Measurements from ENCODE around the gene PRKN.
"Not testable (repeated sequence)": the region's sequence is repeated elsewhere in the genome, so short reads cannot be mapped to it uniquely, and the experiment has no call there.

Gene PRKN

GRCh38 chr6:161891542-161891941, 836.0 kb downstream of the PRKN start:
- TF ChIP-seq, protein P1, sequence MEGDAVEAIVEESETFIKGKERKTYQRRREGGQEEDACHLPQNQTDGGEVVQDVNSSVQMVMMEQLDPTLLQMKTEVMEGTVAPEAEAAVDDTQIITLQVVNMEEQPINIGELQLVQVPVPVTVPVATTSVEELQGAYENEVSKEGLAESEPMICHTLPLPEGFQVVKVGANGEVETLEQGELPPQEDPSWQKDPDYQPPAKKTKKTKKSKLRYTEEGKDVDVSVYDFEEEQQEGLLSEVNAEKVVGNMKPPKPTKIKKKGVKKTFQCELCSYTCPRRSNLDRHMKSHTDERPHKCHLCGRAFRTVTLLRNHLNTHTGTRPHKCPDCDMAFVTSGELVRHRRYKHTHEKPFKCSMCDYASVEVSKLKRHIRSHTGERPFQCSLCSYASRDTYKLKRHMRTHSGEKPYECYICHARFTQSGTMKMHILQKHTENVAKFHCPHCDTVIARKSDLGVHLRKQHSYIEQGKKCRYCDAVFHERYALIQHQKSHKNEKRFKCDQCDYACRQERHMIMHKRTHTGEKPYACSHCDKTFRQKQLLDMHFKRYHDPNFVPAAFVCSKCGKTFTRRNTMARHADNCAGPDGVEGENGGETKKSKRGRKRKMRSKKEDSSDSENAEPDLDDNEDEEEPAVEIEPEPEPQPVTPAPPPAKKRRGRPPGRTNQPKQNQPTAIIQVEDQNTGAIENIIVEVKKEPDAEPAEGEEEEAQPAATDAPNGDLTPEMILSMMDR (conservative IDR thresholded peaks at IDR 0.05), result no peak
- no peak for TF ChIP-seq ZFX (IDR thresholded peaks at IDR 0.05)
- no peak overlapping the region for H3K27ac ChIP-seq

- H3K27ac ChIP-seq, result no peak overlapping the region
- TF ChIP-seq, protein P1 (conservative IDR thresholded peaks at IDR 0.05), result no peak
- no peak for TF ChIP-seq ZFX (IDR thresholded peaks at IDR 0.05)
These were observed 836.7 kb downstream of the PRKN start for GRCh38 chr6:161890832-161891297.

DNA sequence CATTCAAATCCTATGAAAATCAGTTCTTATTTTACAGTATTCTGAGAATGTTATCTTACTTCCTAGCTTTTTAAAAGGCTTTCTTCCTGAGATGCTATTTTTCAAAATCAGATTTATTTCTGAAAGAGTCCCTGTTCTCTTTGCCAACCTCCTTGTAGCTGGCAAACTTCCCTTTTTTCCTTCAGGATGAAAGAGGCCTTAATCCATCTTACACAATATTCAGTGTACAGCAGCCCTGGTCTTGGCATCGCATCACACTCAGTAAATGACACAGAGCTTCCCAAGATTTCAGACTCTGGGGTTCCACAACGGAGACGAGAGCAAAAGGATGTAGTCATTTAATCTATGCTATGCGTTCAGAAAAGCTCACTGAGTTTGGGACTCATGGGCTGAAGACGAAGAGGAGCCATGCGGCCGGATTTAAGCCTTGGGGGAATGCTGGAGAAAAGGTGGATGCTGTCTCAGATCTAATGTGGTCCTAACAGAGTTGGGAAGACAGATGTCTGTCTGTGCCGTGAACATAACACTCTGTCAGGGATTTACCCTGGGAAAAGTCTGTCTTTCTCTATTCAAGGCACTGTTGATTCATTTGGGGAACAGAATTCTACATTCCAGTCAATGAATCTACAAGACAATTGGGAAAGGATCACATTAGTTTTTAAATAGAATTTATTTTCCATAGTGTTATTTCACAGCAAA, 837.3 kb downstream of the PRKN start:
- H3K27ac ChIP-seq, result no peak overlapping the region
- TF ChIP-seq, protein P1 (conservative IDR thresholded peaks at IDR 0.05), result no peak
- TF ChIP-seq ZFX (IDR thresholded peaks at IDR 0.05), result no peak

DNA sequence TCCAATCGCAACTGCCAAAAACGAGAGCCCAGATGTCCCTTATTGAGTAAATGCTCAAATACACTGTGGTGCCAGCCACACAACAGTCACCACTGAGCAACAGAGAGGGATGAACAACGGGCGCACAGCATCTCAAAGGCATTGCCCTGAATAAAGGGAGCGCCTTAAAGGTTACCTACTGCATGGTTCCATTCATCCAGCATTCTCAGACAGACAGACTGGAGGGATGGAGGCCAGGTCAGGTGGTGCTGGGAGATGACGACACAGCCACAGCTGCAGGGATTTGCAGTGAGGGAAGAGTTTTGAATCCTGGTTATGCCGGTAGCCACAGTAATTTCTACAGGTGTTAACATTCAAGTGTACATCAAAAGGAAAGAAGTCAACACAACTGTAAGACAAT, 838.2 kb downstream of the PRKN start:
- TF ChIP-seq, protein P1 (conservative IDR thresholded peaks at IDR 0.05), result no peak
- TF ChIP-seq ZFX (IDR thresholded peaks at IDR 0.05), result no peak
- H3K27ac ChIP-seq, result no peak overlapping the region

- not testable (repeated sequence) for H3K27ac ChIP-seq
These were observed 841.0 kb downstream of the PRKN start for GRCh38 chr6:161886545-161886944.

- TF ChIP-seq ZFX (IDR thresholded peaks at IDR 0.05), result no peak
- TF ChIP-seq, protein P1 (conservative IDR thresholded peaks at IDR 0.05), result no peak
- H3K27ac ChIP-seq, result no peak overlapping the region
These were observed 842.8 kb downstream of the PRKN start for GRCh38 chr6:161884782-161885181.

- no peak for TF ChIP-seq ZFX (IDR thresholded peaks at IDR 0.05)
- TF ChIP-seq, protein P1 (conservative IDR thresholded peaks at IDR 0.05), result no peak
- H3K27ac ChIP-seq, result no peak overlapping the region
These were observed 845.3 kb downstream of the PRKN start for GRCh38 chr6:161882196-161882765.

DNA sequence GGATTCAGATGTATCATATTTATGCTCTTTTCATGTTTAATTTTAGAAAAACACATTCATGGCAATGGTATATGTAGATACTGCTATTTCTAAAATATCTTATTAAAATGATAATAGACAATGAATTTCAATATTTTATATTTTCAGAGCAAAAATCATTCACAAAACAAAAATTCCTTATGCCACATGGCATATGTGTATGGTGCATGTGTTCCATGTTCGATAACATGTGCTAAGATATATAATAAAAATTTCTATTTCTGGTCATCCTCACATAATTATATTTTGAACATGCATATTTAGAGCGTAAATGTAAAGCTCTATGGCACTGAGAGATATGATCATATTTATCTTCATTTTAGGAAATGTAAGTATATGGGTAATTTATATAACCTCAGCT, 847.5 kb downstream of the PRKN start:
- no peak overlapping the region for H3K27ac ChIP-seq
- TF ChIP-seq, protein P1 (conservative IDR thresholded peaks at IDR 0.05), result no peak
- TF ChIP-seq ZFX (IDR thresholded peaks at IDR 0.05), result no peak

Data from C4-2B (cell line).